ENCODE data around the gene YKT6. TPM values are rescaled to one million over a fixed set of nuclear protein-coding genes. Genes with fewer than 3 reads are reported as not detected.

The YKT6 gene
- total and polyA plus RNA-seq, 2 of the 8 experiments (the other 6 are each of a cell fraction or from before 2014, with no cell fraction given) = 75.3 to 103 TPM

GRCh38 chr7:44172803-44173424, 27.9 kb upstream of the YKT6 start:
- H3K9me3 ChIP-seq (ENCODE audit: insufficient read depth in 2 of 2, low read depth in 1 of 2, low read length in 1 of 2) = no peaks in the 10 kb centered on the region
- H4K8ac ChIP-seq (ENCODE audit: extremely low read depth, insufficient read depth, low read length) = no peak overlapping the region
- no peak overlapping the region for H3K4me2 ChIP-seq (ENCODE audit: insufficient read depth in 1 of 2, low read depth in 2 of 2, low read length in 2 of 2)
- H3K9ac ChIP-seq (replicated peaks in 1 of 4; ENCODE audit: extremely low read depth in 1 of 4, low read depth in 3 of 4, low read length in 3 of 4) = no peak overlapping the region
- peaks cover 0 to 2% (median under 1%) of the 10 kb centered on the region in 4 experiments; a peak in 2 of 7 replicates for H3K4me1 ChIP-seq (replicated peaks in 1 of 4; ENCODE audit: control insufficient read depth in 3 of 4, insufficient read depth in 4 of 4, low read length in 3 of 4)
- no peak overlapping the region for H2AK5ac ChIP-seq (ENCODE audit: low read depth, low read length)
- H3K27ac ChIP-seq (ENCODE audit: low read depth, low read length) = no peak overlapping the region
- no peak overlapping the region for H2BK20ac ChIP-seq (ENCODE audit: low read length)
- H3K79me1 ChIP-seq (ENCODE audit: low read depth, low read length) = no peaks in the 10 kb centered on the region
- H4K5ac ChIP-seq (ENCODE audit: insufficient read length, low read depth, low read length) = no peak overlapping the region
- H3K23me2 ChIP-seq (ENCODE audit: low read depth, low read length) = no peaks in the 10 kb centered on the region
- CTCF ChIA-PET (ENCODE audit: partially characterized antibody) = interaction anchor here (1.6 to 2.6 kb wide), 2 partner anchors 10 to 23 kb away, joined by 5 to 9 read pairs; no protein-coding TSS in a partner anchor
- H2BK12ac ChIP-seq (ENCODE audit: low read depth, low read length) = no peak overlapping the region
- no peaks in the 10 kb centered on the region for H3K36me3 ChIP-seq (ENCODE audit: control insufficient read depth in 2 of 4, insufficient read depth in 4 of 4, low read length in 3 of 4)
- no peak overlapping the region for H3K23ac ChIP-seq (ENCODE audit: insufficient read length)
- no peak overlapping the region for H2AFZ ChIP-seq (ENCODE audit: low read length)
- H3K79me2 ChIP-seq (ENCODE audit: control insufficient read depth in 1 of 2, insufficient read depth in 2 of 2, low read length in 2 of 2) = no peaks in the 10 kb centered on the region
- H3K14ac ChIP-seq (ENCODE audit: insufficient read length) = no peak overlapping the region
- DNase-seq (ENCODE audit: low read depth in 1 of 2, low spot score in 2 of 2) (no peak), FAIRE-seq (no peak)
- no peak overlapping the region for H3K4ac ChIP-seq (replicated peaks; ENCODE audit: insufficient read length, low read depth, low read length)
- no peak overlapping the region for H2BK15ac ChIP-seq (ENCODE audit: low read length)
- no peak overlapping the region for H3K4me3 ChIP-seq (ENCODE audit: extremely low read depth in 1 of 4, insufficient read depth in 2 of 4, low read depth in 3 of 4, low read length in 4 of 4)
- H2BK5ac ChIP-seq (ENCODE audit: low read depth, low read length) = no peak overlapping the region
- H3K56ac ChIP-seq (replicated peaks; ENCODE audit: insufficient read length, low read depth, low read length) = no peak overlapping the region
- 93% methylated on average over 6 of the region's 6 CpGs; no CpG with 5 or more reads in 1 of the 2 experiments for WGBS, 2 experiments (ENCODE audit: extremely low coverage in 1 of 2, insufficient coverage in 1 of 2, insufficient read length in 1 of 2, insufficient replicate concordance in 2 of 2, low coverage in 1 of 2, low lambda C conversion rate in 2 of 2, missing lambda C conversion rate in 1 of 2)
- H3K27me3 ChIP-seq (replicated peaks in 1 of 4; ENCODE audit: control insufficient read depth in 3 of 4, extremely low read depth in 1 of 4, insufficient read depth in 3 of 4, low read length in 3 of 4) = no peaks in the 10 kb centered on the region; a peak in 1 of 7 replicates
- no peak for TF ChIP-seq HDAC6 (IDR thresholded peaks at IDR 0.05; ENCODE audit: low read depth, low read length)
- no peak overlapping the region for H4K91ac ChIP-seq (replicated peaks; ENCODE audit: insufficient read length, low read length)
- no peak overlapping the region for H2BK120ac ChIP-seq (replicated peaks; ENCODE audit: low read depth, low read length)
- no peak overlapping the region for H3K18ac ChIP-seq (ENCODE audit: extremely low read depth, low read length)
- POLR2A ChIA-PET (ENCODE audit: partially characterized antibody) = interaction anchor here (0.8 kb wide), 1 partner anchor 9 kb away, joined by 4 read pairs; no protein-coding TSS in a partner anchor
- no peaks in the 10 kb centered on the region for H4K20me1 ChIP-seq (replicated peaks in 1 of 2; ENCODE audit: control insufficient read depth in 1 of 2, insufficient read depth in 2 of 2, low read length in 2 of 2)

Data from H1 (cell line).